ENCODE results near the gene RPS14. TPM values are rescaled to one million over a fixed set of nuclear protein-coding genes. Genes with fewer than 3 reads are reported as not detected.

The RPS14 gene
- total and polyA plus RNA-seq, 9 of the 15 experiments (the other 6 are each of a cell fraction or from before 2014, with no cell fraction given): 1,824 to 5,983 (median 3,017) TPM

DNA sequence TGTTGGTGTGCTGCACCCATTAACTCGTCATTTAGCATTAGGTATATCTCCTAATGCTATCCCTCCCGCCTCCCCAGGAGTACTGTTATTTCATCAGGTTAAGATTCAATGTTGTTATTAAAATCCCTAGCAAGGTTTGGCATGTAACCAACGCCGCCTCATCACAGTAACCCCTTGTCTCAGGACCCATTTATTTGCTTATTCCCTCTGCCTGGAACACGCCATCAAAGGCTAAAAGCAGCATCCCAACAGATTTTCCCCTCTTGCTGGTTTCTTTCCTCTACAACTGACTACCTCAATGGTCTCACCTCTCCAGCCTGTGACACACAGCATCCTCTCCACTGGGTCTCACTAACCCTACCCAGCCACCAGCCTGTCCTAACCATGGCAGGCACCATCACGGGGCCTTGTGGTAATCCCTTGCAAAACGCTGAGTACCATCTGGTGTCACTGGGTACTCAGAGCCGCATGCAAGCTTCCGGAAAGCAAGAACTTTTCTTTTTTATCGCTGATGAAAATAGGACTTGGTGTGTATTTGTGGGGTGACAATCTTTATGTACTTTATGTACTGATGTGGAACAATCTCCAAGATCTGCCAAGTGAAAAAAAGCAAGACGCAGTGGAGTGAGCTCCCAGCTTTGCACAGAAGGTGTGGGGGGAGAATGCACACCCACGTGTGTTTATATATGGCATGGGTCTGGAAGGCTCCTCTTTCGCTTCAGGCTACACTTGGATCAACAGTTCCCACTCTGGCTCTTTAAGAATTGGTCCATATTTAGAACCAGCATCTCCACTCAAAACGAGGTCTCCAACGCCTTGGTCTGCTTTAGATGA is 6.1 kb downstream of the RPS14 start (continued):
- TF ChIP-seq, protein P1, sequence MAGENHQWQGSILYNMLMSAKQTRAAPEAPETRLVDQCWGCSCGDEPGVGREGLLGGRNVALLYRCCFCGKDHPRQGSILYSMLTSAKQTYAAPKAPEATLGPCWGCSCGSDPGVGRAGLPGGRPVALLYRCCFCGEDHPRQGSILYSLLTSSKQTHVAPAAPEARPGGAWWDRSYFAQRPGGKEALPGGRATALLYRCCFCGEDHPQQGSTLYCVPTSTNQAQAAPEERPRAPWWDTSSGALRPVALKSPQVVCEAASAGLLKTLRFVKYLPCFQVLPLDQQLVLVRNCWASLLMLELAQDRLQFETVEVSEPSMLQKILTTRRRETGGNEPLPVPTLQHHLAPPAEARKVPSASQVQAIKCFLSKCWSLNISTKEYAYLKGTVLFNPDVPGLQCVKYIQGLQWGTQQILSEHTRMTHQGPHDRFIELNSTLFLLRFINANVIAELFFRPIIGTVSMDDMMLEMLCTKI (IDR thresholded peaks at IDR 0.05; ENCODE audit: partially characterized antibody): no peak
- TF ChIP-seq HDAC2 (IDR thresholded peaks at IDR 0.05) (no peak), CBFA2T3 (IDR thresholded peaks at IDR 0.05) (no peak), ZNF551 (CRISPR knock-in tag; IDR thresholded peaks at IDR 0.05) (no peak), FOXM1 (IDR thresholded peaks at IDR 0.05; ENCODE audit: low read depth) (no peak), FOXM1 (CRISPR knock-in tag; IDR thresholded peaks at IDR 0.05; ENCODE audit: low read depth) (no peak), KDM2B (CRISPR knock-in tag; IDR thresholded peaks at IDR 0.05) (no peak), THRAP3 (IDR thresholded peaks at IDR 0.05; ENCODE audit: borderline replicate concordance) (peak; percentile 53), NFIC (IDR thresholded peaks at IDR 0.05) (peak; percentile 52), POLR2B (IDR thresholded peaks at IDR 0.05; ENCODE audit: low read depth, partially characterized antibody) (peak; percentile 92), ZNF354B (CRISPR knock-in tag; IDR thresholded peaks at IDR 0.05) (no peak), MYC (IDR thresholded peaks at IDR 0.05; ENCODE audit: low read depth, low read length) (no peak), MYC (CRISPR knock-in tag; IDR thresholded peaks at IDR 0.05; ENCODE audit: borderline replicate concordance, low read depth) (no peak), ZNF589 (CRISPR knock-in tag; IDR thresholded peaks at IDR 0.05; ENCODE audit: low read depth) (no peak), ESRRB (CRISPR knock-in tag; IDR thresholded peaks at IDR 0.05; ENCODE audit: borderline replicate concordance) (no peak), ARHGAP35 (IDR thresholded peaks at IDR 0.05; ENCODE audit: partially characterized antibody) (peak; percentile 9), MYNN (IDR thresholded peaks at IDR 0.05) (peak; percentile 74; the same call in 1 of the 2 replicates), MYNN (CRISPR knock-in tag; IDR thresholded peaks at IDR 0.05) (no peak), SUPT5H (IDR thresholded peaks at IDR 0.05) (peak; percentile 94), STAT5A (IDR thresholded peaks at IDR 0.05; ENCODE audit: borderline replicate concordance, low read length) (0 out of 2 replicates have a peak, but pooled peaks have one; percentile 4), PHF8 (IDR thresholded peaks at IDR 0.05; ENCODE audit: borderline replicate concordance, low read length) (no peak), PTBP1 (IDR thresholded peaks at IDR 0.05; ENCODE audit: low read depth, low read length) (0 out of 2 replicates have a peak, but pooled peaks have one; percentile 66), ZNF695 (CRISPR knock-in tag; IDR thresholded peaks at IDR 0.05) (0 out of 2 replicates have a peak, but pooled peaks have one; percentile 68), SMARCC2 (IDR thresholded peaks at IDR 0.05; ENCODE audit: low read depth) (no peak)
